ENCODE data around the gene RAB11FIP3. TPM values are rescaled to one million over a fixed set of nuclear protein-coding genes. Genes with fewer than 3 reads are reported as not detected.
A peak's percentile ranks its signal among the peaks of the same experiment; 100 is the strongest.

The RAB11FIP3 gene
- total and polyA plus RNA-seq, 2 of the 13 experiments (the other 11 are each of a cell fraction or from before 2014, with no cell fraction given): 34.3 to 57.6 TPM

GRCh38 chr16:543301-544164 lies 118.1 kb downstream of the RAB11FIP3 start (continued):
- no peak for TF ChIP-seq MBNL3 (CRISPR knock-in tag; conservative IDR thresholded peaks at IDR 0.05)
- TF ChIP-seq ZNF564 (CRISPR knock-in tag; IDR thresholded peaks at IDR 0.05): no peak
- TF ChIP-seq ZSCAN21 (CRISPR knock-in tag; IDR thresholded peaks at IDR 0.05; ENCODE audit: borderline replicate concordance): no peak; the same call in 1 of the 2 replicates
- TF ChIP-seq WIZ (CRISPR knock-in tag; IDR thresholded peaks at IDR 0.05): no peak
- no peak for TF ChIP-seq ZNF333 (CRISPR knock-in tag; IDR thresholded peaks at IDR 0.05; ENCODE audit: borderline replicate concordance)
- TF ChIP-seq ZNF546 (CRISPR knock-in tag; conservative IDR thresholded peaks at IDR 0.05): no peak
- peak; percentile 67 for TF ChIP-seq HDAC2 (CRISPR knock-in tag; IDR thresholded peaks at IDR 0.05)
- TF ChIP-seq ZNF337 (CRISPR knock-in tag; IDR thresholded peaks at IDR 0.05; ENCODE audit: borderline replicate concordance, low read depth): no peak
- TF ChIP-seq MXD1 (CRISPR knock-in tag; IDR thresholded peaks at IDR 0.05): peak; percentile 51; the same call in 1 of the 2 replicates
- TF ChIP-seq U2AF2 (IDR thresholded peaks at IDR 0.05; ENCODE audit: low read depth, low read length): no peak
- TF ChIP-seq ZNF232 (CRISPR knock-in tag; IDR thresholded peaks at IDR 0.05; ENCODE audit: borderline replicate concordance): no peak
- TF ChIP-seq HBP1 (CRISPR knock-in tag; IDR thresholded peaks at IDR 0.05; ENCODE audit: low read depth): no peak
- TF ChIP-seq IRF2 (CRISPR knock-in tag; IDR thresholded peaks at IDR 0.05): peak; percentile 12; the same call in 1 of the 2 replicates
- TF ChIP-seq ZBTB43 (CRISPR knock-in tag; conservative IDR thresholded peaks at IDR 0.05): no peak
- TF ChIP-seq NFE2L1 (CRISPR knock-in tag; IDR thresholded peaks at IDR 0.05; ENCODE audit: borderline replicate concordance): 0 out of 2 replicates have a peak, but pooled peaks have one; percentile 73
- no peak for TF ChIP-seq ARID3A (IDR thresholded peaks at IDR 0.05; ENCODE audit: low read depth, low read length)
- TF ChIP-seq SYNCRIP (IDR thresholded peaks at IDR 0.05; ENCODE audit: insufficient read depth, low read depth, low read length): no peak
- peak; percentile 81; the same call in 1 of the 2 replicates for TF ChIP-seq ZHX1 (CRISPR knock-in tag; IDR thresholded peaks at IDR 0.05; ENCODE audit: low read depth)
- no peak for TF ChIP-seq SSRP1 (CRISPR knock-in tag; IDR thresholded peaks at IDR 0.05)
- TF ChIP-seq DDIT3 (CRISPR knock-in tag; IDR thresholded peaks at IDR 0.05): no peak
